Left kidney (tissue), 2 donors: Measurements from ENCODE around the gene FAM13B. TPM values are rescaled to one million over a fixed set of nuclear protein-coding genes. Genes with fewer than 3 reads are reported as not detected.
"Not testable (repeated sequence)": the region's sequence is repeated elsewhere in the genome, so short reads cannot be mapped to it uniquely, and the experiment has no call there.

Experiments
- DNase-seq: peaks from one replicate; pipeline ENCODE4 v3.0.0-alpha.2; 2013
- polyA plus RNA-seq: library from polyadenylated mRNA; unstranded; fragments of 120-200 nt; gene quantifications from one replicate; pipeline ENCODE4 v1.2.1, GENCODE V29; 2013; ENCODE audit not compliant: insufficient read length

Gene FAM13B
- polyA plus RNA-seq, 1 donor = 68.3 TPM

- no peak for DNase-seq
These were observed 57.7 kb downstream of the FAM13B start for GRCh38 chr5:137975208-137975607.

GRCh38 chr5:137970384-137970783 is 62.5 kb downstream of the FAM13B start:
- DNase-seq = not testable (repeated sequence)

- no peak for DNase-seq
These were observed 72.1 kb downstream of the FAM13B start for GRCh38 chr5:137960819-137961218.

- DNase-seq = no peak
These were observed 72.7 kb downstream of the FAM13B start for GRCh38 chr5:137960141-137960540.

- DNase-seq = no peak
These were observed 73.4 kb downstream of the FAM13B start for GRCh38 chr5:137959488-137959887.

GRCh38 chr5:137957948-137958347 is 74.9 kb downstream of the FAM13B start:
- DNase-seq = no peak

- DNase-seq = no peak
These were observed 78.6 kb downstream of the FAM13B start for GRCh38 chr5:137954131-137954879.

GRCh38 chr5:137945825-137946224 is 87.1 kb downstream of the FAM13B start:
- DNase-seq = no peak

- not testable (repeated sequence) for DNase-seq
These were observed 88.6 kb downstream of the FAM13B start for GRCh38 chr5:137944280-137944679.

- no peak for DNase-seq
These were observed 93.5 kb downstream of the FAM13B start for GRCh38 chr5:137939331-137939730.

GRCh38 chr5:137938751-137939143 is 94.1 kb downstream of the FAM13B start:
- no peak for DNase-seq

GRCh38 chr5:137937994-137938750 is 94.7 kb downstream of the FAM13B start:
- no peak for DNase-seq

- no peak for DNase-seq
These were observed 97.2 kb downstream of the FAM13B start for GRCh38 chr5:137935694-137936093.

- DNase-seq = no peak
These were observed 97.7 kb downstream of the FAM13B start for GRCh38 chr5:137935190-137935589.

GRCh38 chr5:137933491-137933911 is 99.4 kb downstream of the FAM13B start:
- DNase-seq = no peak

GRCh38 chr5:137932800-137933199 is 100.1 kb downstream of the FAM13B start:
- no peak for DNase-seq

GRCh38 chr5:137923856-137924255 is 109.0 kb downstream of the FAM13B start:
- DNase-seq = no peak

- DNase-seq = no peak
These were observed 110.9 kb downstream of the FAM13B start for GRCh38 chr5:137921931-137922330.

GRCh38 chr5:137916923-137917322 is 116.0 kb downstream of the FAM13B start:
- no peak for DNase-seq

- no peak for DNase-seq
These were observed 118.1 kb downstream of the FAM13B start for GRCh38 chr5:137914758-137915157.

GRCh38 chr5:137902408-137903133 is 130.3 kb downstream of the FAM13B start:
- DNase-seq = no peak

GRCh38 chr5:137901011-137901817 is 131.7 kb downstream of the FAM13B start:
- DNase-seq = no peak
